ENCODE measurements around the gene URI1.

URI1 gene

GRCh38 chr19:30052122-30053075 is 110.4 kb downstream of the URI1 start:
- no peak for DNase-seq (ENCODE audit: extremely low read depth in 1 of 2, low read depth in 1 of 2)

- no peak for DNase-seq (ENCODE audit: extremely low read depth in 1 of 2, low read depth in 1 of 2)
Observed at GRCh38 chr19:30053558-30053957, 111.5 kb downstream of the URI1 start.

GRCh38 chr19:30054210-30054609 is 112.2 kb downstream of the URI1 start:
- no peak for DNase-seq (ENCODE audit: extremely low read depth in 1 of 2, low read depth in 1 of 2)

GRCh38 chr19:30056580-30056979 is 114.5 kb downstream of the URI1 start:
- no peak for DNase-seq (ENCODE audit: extremely low read depth in 1 of 2, low read depth in 1 of 2)

- DNase-seq (ENCODE audit: extremely low read depth in 1 of 2, low read depth in 1 of 2) = no peak
Observed at GRCh38 chr19:30059741-30060457, 117.9 kb downstream of the URI1 start.

GRCh38 chr19:30060531-30061222 is 118.6 kb downstream of the URI1 start:
- no peak for DNase-seq (ENCODE audit: extremely low read depth in 1 of 2, low read depth in 1 of 2)

GRCh38 chr19:30061223-30062064 is 119.4 kb downstream of the URI1 start:
- no peak for DNase-seq (ENCODE audit: extremely low read depth in 1 of 2, low read depth in 1 of 2)

GRCh38 chr19:30062065-30062906 is 120.2 kb downstream of the URI1 start:
- DNase-seq (ENCODE audit: extremely low read depth in 1 of 2, low read depth in 1 of 2) = no peak

GRCh38 chr19:30062907-30063649 is 121.0 kb downstream of the URI1 start:
- no peak for DNase-seq (ENCODE audit: extremely low read depth in 1 of 2, low read depth in 1 of 2)

GRCh38 chr19:30063650-30064347 is 121.8 kb downstream of the URI1 start:
- DNase-seq (ENCODE audit: extremely low read depth in 1 of 2, low read depth in 1 of 2) = no peak

- no peak for DNase-seq (ENCODE audit: extremely low read depth in 1 of 2, low read depth in 1 of 2)
Observed at GRCh38 chr19:30064348-30064699, 122.3 kb downstream of the URI1 start.

GRCh38 chr19:30064771-30065494 is 122.9 kb downstream of the URI1 start:
- DNase-seq (ENCODE audit: extremely low read depth in 1 of 2, low read depth in 1 of 2) = no peak

- no peak for DNase-seq (ENCODE audit: extremely low read depth in 1 of 2, low read depth in 1 of 2)
Observed at GRCh38 chr19:30065680-30066606, 123.9 kb downstream of the URI1 start.

Data from stimulated activated CD8-positive, alpha-beta memory T cell treated with anti-CD3 and anti-CD28 coated beads, Interleukin-7, amount 100 ng/mL, for 48 hours (primary cell).